HG03520 (cell line): ENCODE results near the gene MRPS9.

Experiments used
- ATAC-seq: cut with Tn5 transposase; IDR thresholded peaks from one replicate; pipeline ENCODE4 v1.9.1; 2021; ENCODE audit warnings: mild to moderate bottlenecking, moderate library complexity; ENCODE audit not compliant: unreplicated experiment

MRPS9 gene

GRCh38 chr2:105078906-105079495 is 41.1 kb downstream of the MRPS9 start:
- no peak for ATAC-seq

GRCh38 chr2:105080461-105080860 is 42.6 kb downstream of the MRPS9 start:
- no peak for ATAC-seq

DNA sequence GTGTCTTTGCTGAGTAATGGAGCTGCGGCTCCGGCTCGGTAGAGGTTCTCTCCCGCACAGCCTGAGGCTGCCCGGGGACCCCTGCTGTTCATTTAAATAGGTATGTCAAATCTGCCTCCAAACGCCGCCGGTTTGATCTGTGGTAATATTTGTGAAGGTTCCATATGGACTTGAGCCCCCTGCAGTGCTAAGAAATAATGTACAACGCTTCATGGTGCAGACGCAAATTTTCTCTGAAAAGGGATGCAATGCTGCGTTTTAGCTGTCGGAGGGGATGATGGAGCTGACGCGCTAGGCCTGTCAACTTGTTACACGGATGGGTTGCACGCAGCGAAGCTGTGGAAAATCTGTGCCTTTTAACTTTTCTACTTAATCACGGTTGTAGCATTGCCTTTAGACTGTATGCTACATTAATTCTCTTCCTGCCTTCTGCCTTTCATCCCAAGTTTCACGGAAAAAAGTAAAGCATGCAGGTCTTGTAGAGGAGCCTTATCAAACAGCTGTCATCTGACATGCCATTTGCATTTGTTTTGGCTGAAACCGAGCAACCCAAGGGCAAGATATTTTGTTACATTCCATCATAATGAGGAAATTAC is 43.2 kb downstream of the MRPS9 start:
- ATAC-seq: no peak

DNA sequence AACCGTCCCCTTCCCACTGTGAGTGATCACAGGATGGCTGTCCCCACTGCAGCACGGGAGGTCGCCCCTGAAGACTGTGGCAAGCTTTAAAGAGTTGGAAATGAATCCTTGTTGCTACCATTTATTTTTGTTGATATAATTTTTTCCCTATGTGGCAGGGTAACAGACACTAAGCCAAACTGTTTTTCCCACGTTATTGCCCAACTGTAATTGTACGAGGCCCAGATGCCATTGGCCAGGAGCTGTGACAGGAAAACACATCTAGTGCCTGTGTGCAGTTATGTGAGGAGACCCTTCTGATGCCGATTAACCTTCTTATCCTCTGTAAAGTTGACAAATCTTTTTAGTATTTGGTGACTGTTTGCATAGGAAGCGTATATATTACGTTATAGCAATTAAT is 44.2 kb downstream of the MRPS9 start:
- no peak for ATAC-seq

- ATAC-seq: no peak
Observed at GRCh38 chr2:105085525-105085924, 47.7 kb downstream of the MRPS9 start.

- no peak for ATAC-seq
Observed at GRCh38 chr2:105087273-105087672, 49.4 kb downstream of the MRPS9 start.

DNA sequence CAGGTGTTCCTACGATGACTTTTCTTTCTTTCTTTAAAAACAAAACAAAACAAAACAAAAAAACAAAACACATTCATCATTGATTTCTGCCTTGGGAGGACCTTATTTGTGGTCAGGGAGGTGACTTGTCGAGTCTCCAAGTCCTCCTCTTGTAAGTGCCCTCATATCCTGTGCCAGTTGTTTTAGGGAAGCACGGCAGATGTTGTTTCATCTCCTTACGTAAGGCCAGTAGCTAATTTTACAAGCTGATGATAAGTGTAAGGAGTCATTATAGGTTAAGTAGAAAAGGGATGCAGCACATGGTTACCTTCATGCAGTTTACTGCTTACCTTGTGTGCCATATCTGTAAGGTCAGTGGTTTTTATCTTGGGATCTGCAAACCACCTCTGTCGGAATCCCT is 52.2 kb downstream of the MRPS9 start:
- no peak for ATAC-seq

DNA sequence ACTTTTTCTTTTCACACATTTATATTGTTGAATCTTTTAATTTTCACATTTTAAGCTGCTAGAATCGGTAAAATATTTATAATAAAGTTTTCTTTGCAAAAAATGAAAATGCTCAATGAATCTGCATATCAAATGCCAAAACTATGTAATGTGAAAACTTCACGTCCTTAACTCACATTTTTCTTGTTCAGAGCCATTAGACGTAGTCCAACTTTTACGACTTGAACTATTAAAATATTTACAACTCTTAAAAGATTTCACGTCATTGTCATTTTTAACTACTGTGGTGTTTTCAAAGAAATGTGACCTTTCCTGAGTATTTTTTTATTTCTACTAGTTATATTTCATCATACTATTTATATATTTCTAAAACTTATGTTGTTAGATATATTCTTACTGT is 54.9 kb downstream of the MRPS9 start:
- ATAC-seq: no peak

DNA sequence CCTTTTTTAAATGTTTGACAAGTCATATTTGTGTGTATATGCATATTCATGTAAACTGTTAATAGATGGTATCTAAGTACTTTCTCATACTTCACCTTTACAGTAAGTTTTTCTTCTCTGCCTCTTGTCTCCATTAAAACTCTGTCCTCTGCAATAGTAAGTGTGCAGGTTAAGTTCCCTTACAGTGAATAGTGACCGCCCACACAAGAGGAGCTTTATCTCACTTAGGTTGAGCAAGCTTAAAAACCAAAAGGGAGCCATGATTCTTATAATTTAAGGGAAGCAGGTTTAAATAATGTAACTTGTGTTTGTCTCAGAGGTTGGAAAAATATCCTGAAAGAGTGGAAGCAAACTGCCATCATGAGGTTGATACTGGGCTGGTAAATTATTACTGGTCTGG is 61.3 kb downstream of the MRPS9 start:
- no peak for ATAC-seq

- ATAC-seq: peak; percentile 84
Observed at GRCh38 chr2:105100046-105100840, 62.4 kb downstream of the MRPS9 start.

- no peak for ATAC-seq
Observed at GRCh38 chr2:105102001-105102400, 64.1 kb downstream of the MRPS9 start.

GRCh38 chr2:105102963-105103421 is 65.1 kb downstream of the MRPS9 start:
- no peak for ATAC-seq

DNA sequence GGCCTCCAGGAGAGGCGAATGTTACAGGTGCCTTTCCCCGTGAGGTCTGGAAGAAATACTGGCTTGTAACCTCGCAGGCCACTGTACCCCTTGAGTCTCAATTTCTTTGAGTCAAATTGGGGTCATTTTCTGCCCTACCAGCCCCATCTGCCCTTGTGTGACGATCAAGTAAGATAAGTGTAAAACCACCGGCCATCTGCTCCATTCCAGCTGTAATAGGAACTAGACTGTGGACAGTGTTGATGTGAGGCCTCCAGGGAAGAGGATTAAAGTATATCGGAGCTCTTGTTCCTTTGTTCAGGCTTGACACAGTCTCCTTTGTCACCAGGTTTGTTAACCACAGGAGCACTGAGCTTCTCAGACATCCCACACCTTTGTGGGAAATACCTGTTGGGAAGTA is 65.6 kb downstream of the MRPS9 start:
- no peak for ATAC-seq

GRCh38 chr2:105104208-105104731 is 66.4 kb downstream of the MRPS9 start:
- no peak for ATAC-seq

DNA sequence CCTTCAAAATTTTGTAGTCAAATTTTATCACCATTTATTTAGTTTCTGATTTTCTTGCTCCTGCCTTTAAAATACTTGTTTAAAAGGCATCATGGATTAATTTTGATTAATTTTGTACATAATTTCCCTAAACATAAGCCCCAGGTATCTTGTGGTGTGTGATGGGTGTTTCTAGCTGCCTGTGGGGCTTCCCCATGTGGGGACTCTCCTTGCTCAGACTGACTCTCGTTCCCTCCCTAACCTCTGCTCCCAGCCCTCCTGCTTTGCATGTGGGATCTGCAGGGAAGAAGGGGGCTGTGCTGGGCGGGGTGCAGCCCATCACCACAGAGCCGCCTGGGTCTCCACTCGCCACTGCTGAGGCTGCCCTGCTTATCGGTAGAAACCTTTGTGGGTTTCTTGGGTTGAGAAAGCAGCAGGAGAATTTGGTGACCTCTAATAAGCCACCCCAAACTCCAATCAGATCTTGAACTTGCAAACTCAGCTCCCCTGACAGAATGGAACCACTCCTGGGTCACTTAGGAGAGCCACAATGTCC is 72.5 kb downstream of the MRPS9 start:
- no peak for ATAC-seq

- no peak for ATAC-seq
Observed at GRCh38 chr2:105111365-105112150, 73.7 kb downstream of the MRPS9 start.

DNA sequence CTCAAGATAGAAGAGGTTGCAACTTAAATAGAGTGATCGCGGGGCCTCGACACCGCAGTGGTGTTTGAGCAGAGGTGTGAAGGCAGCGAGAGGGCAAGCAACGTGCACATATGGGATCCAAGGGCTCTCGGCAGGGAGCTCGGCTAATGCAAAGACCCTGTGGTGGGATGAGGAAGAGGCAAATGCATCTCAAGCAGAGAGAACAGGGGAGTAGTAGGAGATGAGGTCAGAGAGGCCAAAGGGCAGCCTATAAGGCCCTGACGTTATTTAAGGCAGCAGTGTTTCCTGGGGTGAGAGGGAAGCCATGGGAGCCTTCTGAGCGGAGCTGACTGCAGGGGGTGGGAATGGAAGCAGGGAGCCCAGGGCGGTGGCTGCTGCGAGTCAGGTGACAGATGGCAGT is 74.5 kb downstream of the MRPS9 start:
- no peak for ATAC-seq

- no peak for ATAC-seq
Observed at GRCh38 chr2:105113616-105114291, 75.9 kb downstream of the MRPS9 start.

DNA sequence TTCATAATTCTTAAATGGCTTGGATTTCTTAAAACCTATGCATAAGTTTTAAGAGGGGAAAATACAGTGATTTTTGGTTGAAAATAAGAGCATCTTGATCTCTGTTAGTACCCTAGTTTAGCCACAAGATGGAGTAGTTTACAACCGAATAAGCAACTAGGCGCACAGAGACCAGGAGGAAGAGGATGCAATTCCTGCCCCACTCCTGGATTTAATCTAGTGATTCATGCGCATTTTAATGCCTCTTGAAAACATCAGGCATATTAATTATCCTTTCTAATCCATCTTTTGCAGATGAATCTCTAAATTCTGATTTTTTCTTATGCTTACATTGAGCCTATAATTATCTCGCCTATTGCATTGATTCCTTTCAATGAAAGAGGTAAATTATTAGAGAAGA is 76.7 kb downstream of the MRPS9 start:
- ATAC-seq: no peak

GRCh38 chr2:105116348-105116747 is 78.5 kb downstream of the MRPS9 start:
- ATAC-seq: no peak
